Esophagus squamous epithelium (tissue), 5 donors: ENCODE data around the gene IQGAP2. TPM values are rescaled to one million over a fixed set of nuclear protein-coding genes. Genes with fewer than 3 reads are reported as not detected.

Experiments
- DNase-seq: peaks from one replicate; lab custom pipeline; 2025; lab: John Stamatoyannopoulos, UW
- H3K27ac ChIP-seq, 4 donors: fragments of 200-600 bp; sonication (generic); one replicate each; pipeline ENCODE4 v1.5.1; 2016 to 2019; ENCODE audit warnings: mild to moderate bottlenecking in 1 of 4
- H3K27me3 ChIP-seq, 4 donors: fragments of 200-600 bp; sonication (generic); 1 replicate in 3 of 4; 2 replicates in 1 of 4; pipeline versions ENCODE4 v1.5.1 to v1.6.0; 2017 to 2021; ENCODE audit warnings: antibody characterized with exemption in 1 of 4
- H3K36me3 ChIP-seq, 3 donors: fragments of 200-600 bp; sonication (generic); one replicate each; pipeline ENCODE4 v1.5.1; 2016 to 2019
- H3K4me1 ChIP-seq, 3 donors: fragments of 200-600 bp; sonication (generic); one replicate each; pipeline ENCODE4 v1.5.1; 2017 to 2019
- H3K4me3 ChIP-seq, 4 donors: fragments of 200-600 bp; sonication (generic); 1 replicate in 3 of 4; 2 replicates in 1 of 4; pipeline ENCODE4 v1.5.1; 2016 to 2019; ENCODE audit warnings: mild to moderate bottlenecking in 2 of 4, moderate library complexity in 1 of 4
- H3K9me3 ChIP-seq, 3 donors: fragments of 200-600 bp; sonication (generic); one replicate each; pipeline ENCODE4 v1.5.1; 2016 to 2019
- POLR2A ChIP-seq, 4 donors: fragments of 450-650 bp; IDR thresholded peaks; one replicate each; pipeline ENCODE4 v1.6.1; 2017; ENCODE audit warnings: antibody characterized with exemption in 4 of 4, mild to moderate bottlenecking in 4 of 4, moderate library complexity in 3 of 4
- WGBS, 2 donors: methylation state at CpG; one replicate each; pipeline ENCODE4 v1.1.5; 2018; 5-methylcytosine and 5-hydroxymethylcytosine counted together
- intact Hi-C: fragments of 100-400 bp; cut with DNase I; formaldehyde crosslinking; loops from one replicate; pipeline ENCODE4 v1.15.0; 2022
- total RNA-seq, 4 donors: library from RNA; depleted of rRNA; stranded (reverse); fragments of >200 nt; gene quantifications; one replicate each; pipeline ENCODE4 v1.1.0, GENCODE V29; 2016
- TF ChIP-seq, protein P1 (sequence below), 6 experiments: fragments of 450-650 bp in 4 of 6; fragments of 200-600 bp in 2 of 6; sonication (generic) in 2 of 6; IDR thresholded peaks; one replicate each; pipeline ENCODE4 v1.5.1; 2016 to 2019; ENCODE audit warnings: antibody characterized with exemption in 6 of 6, mild to moderate bottlenecking in 4 of 6, moderate library complexity in 4 of 6
- donor health status: DM: yes; HTN: yes; CAD: no.

The IQGAP2 gene
- total RNA-seq, 4 donors from 2014 or later, result 3.0 to 16.6 (median 5.9) TPM

GRCh38 chr5:76695346-76695745 lies 292.3 kb downstream of the IQGAP2 start:
- H3K36me3 ChIP-seq, result no peaks in the 10 kb centered on the region
- no peaks in the 10 kb centered on the region for H3K4me1 ChIP-seq
- 76 to 91% methylated on average over 6 of the region's 6 CpGs for WGBS, 2 donors
- no peak for DNase-seq
- H3K4me3 ChIP-seq, result no peak overlapping the region
- H3K27ac ChIP-seq, result no peak overlapping the region
- intact Hi-C loops, result no loop called here
- no peak for TF ChIP-seq POLR2A (IDR thresholded peaks at IDR 0.05)
- TF ChIP-seq, protein P1, sequence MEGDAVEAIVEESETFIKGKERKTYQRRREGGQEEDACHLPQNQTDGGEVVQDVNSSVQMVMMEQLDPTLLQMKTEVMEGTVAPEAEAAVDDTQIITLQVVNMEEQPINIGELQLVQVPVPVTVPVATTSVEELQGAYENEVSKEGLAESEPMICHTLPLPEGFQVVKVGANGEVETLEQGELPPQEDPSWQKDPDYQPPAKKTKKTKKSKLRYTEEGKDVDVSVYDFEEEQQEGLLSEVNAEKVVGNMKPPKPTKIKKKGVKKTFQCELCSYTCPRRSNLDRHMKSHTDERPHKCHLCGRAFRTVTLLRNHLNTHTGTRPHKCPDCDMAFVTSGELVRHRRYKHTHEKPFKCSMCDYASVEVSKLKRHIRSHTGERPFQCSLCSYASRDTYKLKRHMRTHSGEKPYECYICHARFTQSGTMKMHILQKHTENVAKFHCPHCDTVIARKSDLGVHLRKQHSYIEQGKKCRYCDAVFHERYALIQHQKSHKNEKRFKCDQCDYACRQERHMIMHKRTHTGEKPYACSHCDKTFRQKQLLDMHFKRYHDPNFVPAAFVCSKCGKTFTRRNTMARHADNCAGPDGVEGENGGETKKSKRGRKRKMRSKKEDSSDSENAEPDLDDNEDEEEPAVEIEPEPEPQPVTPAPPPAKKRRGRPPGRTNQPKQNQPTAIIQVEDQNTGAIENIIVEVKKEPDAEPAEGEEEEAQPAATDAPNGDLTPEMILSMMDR (IDR thresholded peaks at IDR 0.05), result no peak
- H3K9me3 ChIP-seq, result no peaks in the 10 kb centered on the region
- H3K27me3 ChIP-seq, result no peaks in the 10 kb centered on the region

GRCh38 chr5:76696251-76696650 lies 293.2 kb downstream of the IQGAP2 start:
- H3K27ac ChIP-seq, result no peak overlapping the region
- no peaks in the 10 kb centered on the region for H3K36me3 ChIP-seq
- WGBS, 2 donors, result 90 to 96% methylated on average over 1 of the region's 1 CpG
- peaks cover 0 to 5% (median 0%) of the 10 kb centered on the region in 3 donors for H3K4me1 ChIP-seq
- H3K27me3 ChIP-seq, result no peaks in the 10 kb centered on the region
- TF ChIP-seq POLR2A (IDR thresholded peaks at IDR 0.05), result no peak
- TF ChIP-seq, protein P1 (IDR thresholded peaks at IDR 0.05), result no peak
- no peaks in the 10 kb centered on the region for H3K9me3 ChIP-seq
- intact Hi-C loops, result no loop called here
- DNase-seq, result no peak
- no peak overlapping the region for H3K4me3 ChIP-seq

DNA sequence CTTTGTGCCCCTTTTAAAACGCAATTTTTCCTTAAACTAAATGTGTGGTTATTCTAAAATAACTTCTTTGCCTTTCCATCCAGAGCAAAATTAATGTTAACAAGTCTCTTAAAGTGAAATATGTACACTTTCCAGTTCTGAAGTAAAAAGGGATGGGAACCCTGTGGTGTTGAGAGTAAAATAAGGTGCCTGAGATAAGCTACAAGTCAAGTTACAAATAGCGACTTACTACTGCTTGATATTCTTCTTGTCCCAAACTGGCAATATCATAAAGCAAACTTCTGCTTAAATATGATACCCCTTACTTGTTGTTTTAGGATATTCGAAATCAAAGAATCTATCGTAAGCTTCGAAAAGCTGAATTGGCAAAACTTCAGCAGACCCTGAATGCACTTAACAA lies 294.6 kb downstream of the IQGAP2 start:
- H3K27me3 ChIP-seq, result no peaks in the 10 kb centered on the region
- H3K4me1 ChIP-seq, result peaks cover 0 to 12% (median 3%) of the 10 kb centered on the region in 3 donors
- H3K27ac ChIP-seq, result no peak overlapping the region
- TF ChIP-seq POLR2A (IDR thresholded peaks at IDR 0.05), result no peak
- no peak for DNase-seq
- 93 to 94% methylated on average over 5 of the region's 5 CpGs for WGBS, 2 donors
- H3K4me3 ChIP-seq, result no peak overlapping the region
- no peaks in the 10 kb centered on the region for H3K9me3 ChIP-seq
- intact Hi-C loops, result no loop called here
- H3K36me3 ChIP-seq, result no peaks in the 10 kb centered on the region

DNA sequence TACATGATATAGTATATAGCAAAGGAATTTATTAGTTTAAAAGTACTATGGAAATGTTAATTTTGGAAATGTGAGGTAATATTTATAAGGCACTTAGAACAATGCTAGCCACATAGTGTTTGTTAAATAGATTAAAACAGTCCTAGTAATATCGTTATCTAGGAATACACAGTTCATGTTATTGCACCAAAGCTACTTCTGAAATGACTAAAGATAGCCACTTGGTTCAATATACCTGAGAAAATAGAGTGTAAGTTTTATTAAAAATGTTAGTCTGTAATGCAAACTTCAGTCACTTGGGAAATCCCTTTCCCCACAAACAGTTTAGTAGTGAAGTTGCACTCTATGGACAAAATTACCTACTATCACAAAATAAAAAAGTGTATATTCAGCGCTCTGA lies 297.5 kb downstream of the IQGAP2 start:
- Histone ChIP-seq H3K27me3 (no peaks in the 10 kb centered on the region), H3K4me3 (no peak overlapping the region), H3K36me3 (no peaks in the 10 kb centered on the region), H3K27ac (no peak overlapping the region), H3K9me3 (no peaks in the 10 kb centered on the region), H3K4me1 (peaks cover 3 to 40% (median 5%) of the 10 kb centered on the region in 3 donors)
- WGBS, 2 donors, result 92 to 93% methylated on average over 2 of the region's 2 CpGs
- TF ChIP-seq, protein P1 (IDR thresholded peaks at IDR 0.05), result no peak
- TF ChIP-seq POLR2A (IDR thresholded peaks at IDR 0.05), result no peak
- no peak for DNase-seq
- intact Hi-C loops, result no loop called here

DNA sequence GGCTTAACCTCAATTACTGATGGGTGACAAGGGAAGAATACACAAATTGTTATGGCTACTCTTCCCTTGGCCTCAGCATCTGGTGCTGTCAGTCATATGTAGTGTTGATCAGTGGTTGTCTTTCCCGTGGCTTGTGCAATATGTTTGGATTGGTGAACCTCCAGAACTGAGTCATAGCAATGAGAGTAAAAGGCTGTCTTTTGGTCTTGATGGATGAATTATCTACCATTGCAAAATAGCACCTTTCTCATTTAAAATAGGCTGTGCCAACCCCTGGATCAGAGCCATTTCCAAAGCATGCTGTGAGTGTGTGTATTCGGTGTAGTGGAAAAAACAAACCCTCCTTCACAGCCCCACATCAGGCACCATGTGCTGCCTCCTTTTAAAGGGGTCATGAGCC lies 298.2 kb downstream of the IQGAP2 start:
- TF ChIP-seq, protein P1 (IDR thresholded peaks at IDR 0.05), result no peak
- TF ChIP-seq POLR2A (IDR thresholded peaks at IDR 0.05), result no peak
- no peaks in the 10 kb centered on the region for H3K36me3 ChIP-seq
- H3K4me1 ChIP-seq, result peaks cover 3 to 45% (median 5%) of the 10 kb centered on the region in 3 donors
- intact Hi-C loops, result no loop called here
- H3K9me3 ChIP-seq, result no peaks in the 10 kb centered on the region
- no peak for DNase-seq
- H3K4me3 ChIP-seq, result no peak overlapping the region
- 33 to 44% methylated on average over 1 to 2 of the region's 2 CpGs for WGBS, 2 donors
- no peak overlapping the region for H3K27ac ChIP-seq
- H3K27me3 ChIP-seq, result no peaks in the 10 kb centered on the region

- no peak for DNase-seq
- Histone ChIP-seq H3K4me1 (peaks cover 3 to 45% (median 5%) of the 10 kb centered on the region in 3 donors), H3K4me3 (no peak overlapping the region), H3K27ac (no peak overlapping the region), H3K9me3 (no peaks in the 10 kb centered on the region), H3K27me3 (peaks cover 0 to 3% (median 0%) of the 10 kb centered on the region in 4 donors), H3K36me3 (no peaks in the 10 kb centered on the region)
- 53 to 79% methylated on average over 2 of the region's 2 CpGs for WGBS, 2 donors
- intact Hi-C loops, result no loop called here
- no peak for TF ChIP-seq POLR2A (IDR thresholded peaks at IDR 0.05)
- TF ChIP-seq, protein P1 (IDR thresholded peaks at IDR 0.05), result no peak
Measured at GRCh38 chr5:76703707-76704106, 300.6 kb downstream of the IQGAP2 start.
